GM18520 (cell line): ENCODE data around the gene THAP3.
"Not testable (repeated sequence)": the region's sequence is repeated elsewhere in the genome, so short reads cannot be mapped to it uniquely, and the experiment has no call there.

Experiments used
- ATAC-seq: cut with Tn5 transposase; IDR thresholded peaks from one replicate; pipeline ENCODE4 v1.9.1; 2021; ENCODE audit not compliant: unreplicated experiment

The THAP3 gene

DNA sequence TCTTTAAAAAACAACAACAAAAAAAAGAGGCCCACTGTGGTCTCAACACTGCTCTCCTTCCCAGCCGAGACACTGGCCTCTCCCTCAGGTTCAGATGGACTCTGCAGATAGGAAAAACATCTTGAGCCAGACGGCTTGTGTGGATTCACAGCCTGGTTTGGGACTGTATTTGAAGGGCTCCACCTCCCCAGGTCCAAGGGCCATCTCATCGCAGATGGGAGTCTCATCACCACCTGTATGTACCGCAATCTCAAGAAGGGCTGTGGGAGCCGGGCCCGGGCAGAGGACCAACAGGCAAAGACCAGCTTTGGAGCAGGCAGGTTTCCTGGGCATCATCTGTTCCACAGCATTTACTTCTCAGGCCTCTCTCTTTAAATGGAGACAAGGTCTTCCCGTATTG, 34.6 kb upstream of the THAP3 start:
- ATAC-seq: no peak

- ATAC-seq: no peak
Observed at GRCh38 chr1:6591222-6591621, 33.4 kb upstream of the THAP3 start.

- no peak for ATAC-seq
Observed at GRCh38 chr1:6591644-6592043, 33.0 kb upstream of the THAP3 start.

- no peak for ATAC-seq
Observed at GRCh38 chr1:6592441-6592840, 32.2 kb upstream of the THAP3 start.

GRCh38 chr1:6592865-6593593, 31.6 kb upstream of the THAP3 start:
- no peak for ATAC-seq

- no peak for ATAC-seq
Observed at GRCh38 chr1:6593810-6594209, 30.9 kb upstream of the THAP3 start.

- no peak for ATAC-seq
Observed at GRCh38 chr1:6594977-6595740, 29.5 kb upstream of the THAP3 start.

- ATAC-seq: no peak
Observed at GRCh38 chr1:6596351-6596750, 28.3 kb upstream of the THAP3 start.

GRCh38 chr1:6596886-6597776, 27.5 kb upstream of the THAP3 start:
- no peak for ATAC-seq

DNA sequence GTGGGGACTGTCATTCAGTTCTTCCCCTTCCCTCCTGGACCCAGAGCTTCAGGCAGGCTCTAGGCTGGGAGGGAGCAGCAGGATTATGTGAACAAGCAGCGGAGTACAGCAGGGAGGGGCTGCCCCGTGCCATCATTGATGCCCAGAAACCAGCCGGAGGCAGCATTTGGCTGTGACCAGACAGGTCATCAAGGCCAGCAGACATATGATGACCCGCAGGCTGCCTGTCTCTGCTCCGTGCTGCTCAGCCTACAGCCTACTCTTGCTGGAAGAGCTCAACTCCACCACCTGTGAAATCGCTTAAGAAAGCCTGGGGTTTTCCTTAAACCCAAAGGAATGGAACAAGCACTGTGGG, 26.9 kb upstream of the THAP3 start:
- ATAC-seq: no peak

- ATAC-seq: no peak
Observed at GRCh38 chr1:6599141-6599975, 25.3 kb upstream of the THAP3 start.

- not testable (repeated sequence) for ATAC-seq
Observed at GRCh38 chr1:6599991-6600390, 24.7 kb upstream of the THAP3 start.

- ATAC-seq: no peak
Observed at GRCh38 chr1:6600410-6601048, 24.1 kb upstream of the THAP3 start.

GRCh38 chr1:6601049-6601922, 23.4 kb upstream of the THAP3 start:
- ATAC-seq: peak; percentile 27

- ATAC-seq: peak; percentile 26
Observed at GRCh38 chr1:6601923-6602668, 22.6 kb upstream of the THAP3 start.

DNA sequence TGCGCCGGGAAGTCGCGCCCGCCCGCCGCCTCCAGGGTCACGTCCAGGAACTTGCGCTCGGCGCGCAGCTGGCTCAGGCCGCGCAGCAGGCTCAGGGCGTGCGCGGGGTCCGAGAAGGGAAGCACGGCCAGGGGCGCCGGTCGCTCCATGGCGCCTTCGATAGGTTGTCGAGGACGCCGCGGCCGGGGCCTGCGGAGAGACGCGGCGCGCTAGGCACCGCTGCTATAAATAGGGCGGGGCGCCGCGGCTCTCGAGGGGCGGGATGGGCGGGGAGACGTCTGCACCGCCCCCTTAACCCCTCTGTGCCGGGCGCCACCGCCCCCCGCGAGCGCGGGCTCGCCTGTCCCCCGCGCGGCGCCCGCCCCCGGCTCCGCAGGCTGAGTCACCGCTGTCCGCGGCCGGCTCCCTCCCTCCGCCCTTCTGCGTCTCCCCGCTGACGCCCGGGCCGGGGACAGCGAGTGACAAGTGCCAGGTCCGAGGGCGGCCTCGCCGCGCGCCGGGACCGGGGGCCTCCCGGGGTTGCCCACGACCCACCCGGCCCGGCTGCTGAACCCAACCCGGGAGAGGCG, 21.9 kb upstream of the THAP3 start, which contains the start of gene KLHL21:
TSS of gene KLHL21 (minus strand) at position 201 of the 569 bp plus-strand sequence. CDS start at position 149, 52 bp downstream.
- ATAC-seq: peak; percentile 47

GRCh38 chr1:6603238-6603914, 21.3 kb upstream of the THAP3 start:
- ATAC-seq: no peak
